OCI-LY7 (cell line): ENCODE data around the gene SSBP4. TPM values are rescaled to one million over a fixed set of nuclear protein-coding genes. Genes with fewer than 3 reads are reported as not detected.

ENCODE experiments used
- BruUV-seq: library from RNA; stranded (reverse); fragments of 400-500 nt; replicated peaks from 2 replicates; lab custom pipeline; 2021; lab: Mats Ljungman, UMichigan
- CTCF ChIA-PET: fragments of 300-600 bp; sonication (Branson Sonifier 250); formaldehyde crosslinking; loops from one replicate; lab custom pipeline; 2022; ENCODE audit warnings: antibody characterized with exemption; ENCODE audit not compliant: unreplicated experiment; lab: Charles Lee
- POLR2A ChIA-PET: fragments of 300-600 bp; sonication (Branson Sonifier 250); formaldehyde crosslinking; loops from one replicate; lab custom pipeline; 2022; ENCODE audit warnings: antibody characterized with exemption; lab: Charles Lee
- DNase-seq: peaks from one replicate; pipeline ENCODE4 v3.0.0-alpha.2; 2015; ENCODE audit warnings: low spot score
- H2AFZ ChIP-seq: fragments of 200-600 bp; sonication (generic), shearing (Covaris generic); 2 replicates; pipeline ENCODE4 v1.6.1; 2014; ENCODE audit warnings: mild to moderate bottlenecking, antibody characterized with exemption, low read length, moderate library complexity
- H3K27ac ChIP-seq: fragments of 200-600 bp; sonication (generic); 2 replicates; pipeline ENCODE4 v1.5.1; 2014; ENCODE audit warnings: mixed run types, low read depth, mild to moderate bottlenecking, moderate library complexity, low read length, inconsistent platforms; ENCODE audit not compliant: poor library complexity, severe bottlenecking
- H3K36me3 ChIP-seq: fragments of 200-600 bp; sonication (generic); 2 replicates; pipeline ENCODE4 v1.6.1; 2014; ENCODE audit warnings: mild to moderate bottlenecking, antibody characterized with exemption, low read length, moderate library complexity, mixed read lengths; ENCODE audit not compliant: insufficient read depth
- H3K4me1 ChIP-seq: fragments of 200-600 bp; sonication (generic); 2 replicates; pipeline ENCODE4 v1.5.1; 2014; ENCODE audit warnings: mild to moderate bottlenecking, low read length; ENCODE audit not compliant: insufficient read depth, poor library complexity, severe bottlenecking
- H3K4me2 ChIP-seq: fragments of 200-600 bp; sonication (generic); 2 replicates; pipeline ENCODE4 v1.6.1; 2014; ENCODE audit warnings: mild to moderate bottlenecking, low read length
- H3K4me3 ChIP-seq: fragments of 200-600 bp; sonication (generic); 2 replicates; pipeline ENCODE4 v1.5.1; 2014; ENCODE audit warnings: mild to moderate bottlenecking, low read depth, low read length; ENCODE audit not compliant: poor library complexity, severe bottlenecking
- H3K79me2 ChIP-seq: fragments of 200-600 bp; sonication (generic); 2 replicates; pipeline ENCODE4 v1.6.1; 2016; ENCODE audit warnings: low read depth, mild to moderate bottlenecking, low read length, moderate library complexity, mixed read lengths; ENCODE audit not compliant: insufficient read depth
- H3K9me2 ChIP-seq: fragments of 200-600 bp; sonication (generic); 2 replicates; pipeline ENCODE4 v1.6.1; 2016; ENCODE audit warnings: mild to moderate bottlenecking, low read length, mixed read lengths; ENCODE audit not compliant: insufficient read depth
- H3K9me3 ChIP-seq: fragments of 200-600 bp; sonication (generic); 2 replicates; pipeline ENCODE4 v1.6.1; 2014; ENCODE audit warnings: mild to moderate bottlenecking, mixed run types, low read length, mixed read lengths
- H4K20me1 ChIP-seq: fragments of 200-600 bp; sonication (generic); 2 replicates; pipeline ENCODE4 v1.6.1; 2014; ENCODE audit warnings: mild to moderate bottlenecking, antibody characterized with exemption, low read length, moderate library complexity, mixed read lengths; ENCODE audit not compliant: insufficient read depth
- EZH2phosphoT487 ChIP-seq: fragments of 200-600 bp; sonication (generic); IDR thresholded peaks from 2 replicates; pipeline ENCODE4 v1.6.1; 2018; ENCODE audit warnings: low read depth, borderline replicate concordance, mild to moderate bottlenecking, mixed run types, antibody characterized with exemption, low read length, moderate library complexity, mixed read lengths
- intact Hi-C: fragments of 100-400 bp; cut with micrococcal nuclease; formaldehyde crosslinking; loops from one replicate; pipeline ENCODE4 v1.10.0; 2022; ENCODE audit not compliant: unreplicated experiment
- total RNA-seq, 2 experiments: library from RNA; depleted of rRNA in 1 of 2; stranded (reverse); fragments of >200 nt in 1 of 2; shearing (Covaris generic) in 1 of 2; gene quantifications; 2 replicates each; pipeline ENCODE4 v1.2.3, GENCODE V29; 2014 to 2022
- TF ChIP-seq, protein P1 (sequence below): fragments of 200-600 bp; sonication (generic); conservative IDR thresholded peaks from 2 replicates; pipeline ENCODE4 v1.5.1; 2014; ENCODE audit warnings: mild to moderate bottlenecking, antibody characterized with exemption, low read length, moderate library complexity, mixed read lengths

SSBP4 gene
- total RNA-seq, 2 experiments from 2014 or later: 92.9 to 117 TPM

DNA sequence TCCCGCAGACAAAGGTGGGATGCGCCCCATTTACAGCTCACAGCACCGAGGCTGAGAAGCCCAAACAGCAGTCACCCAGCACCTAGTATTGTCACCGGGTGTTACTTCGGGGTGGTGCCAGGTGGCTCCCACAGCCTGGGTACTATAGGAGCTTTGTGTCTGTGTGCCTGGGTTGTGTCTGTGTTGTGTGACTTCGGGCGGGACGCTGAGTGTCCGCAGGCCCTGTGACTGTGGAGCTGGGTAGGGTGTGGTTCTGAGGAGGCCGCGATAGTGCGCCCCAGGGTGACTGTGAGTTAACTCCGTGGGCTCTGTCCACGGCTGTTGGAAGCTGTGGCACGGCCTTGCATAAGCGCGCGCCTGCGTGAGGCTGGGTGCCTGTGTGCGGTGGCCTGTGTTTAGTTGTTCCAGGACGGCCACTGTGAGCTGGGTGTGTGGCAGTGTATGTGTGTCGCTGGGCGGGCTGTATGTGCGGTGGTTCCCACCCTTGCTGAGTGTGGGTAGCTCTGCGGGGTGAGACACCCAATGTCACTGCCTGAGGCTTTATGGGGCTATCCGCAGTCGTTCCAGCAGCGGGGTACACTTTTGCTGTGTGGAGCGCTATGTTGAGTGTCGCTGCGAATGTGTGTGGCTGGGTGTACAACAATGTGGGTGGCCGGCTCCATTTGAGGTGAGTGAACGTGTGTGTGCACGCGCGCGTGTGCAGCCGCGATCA lies 559 bp upstream of the SSBP4 start:
- H3K4me1 ChIP-seq: peaks cover 81% of the 10 kb centered on the region
- no peaks in the 10 kb centered on the region for H3K9me3 ChIP-seq
- H3K27ac ChIP-seq: no peak overlapping the region

DNA sequence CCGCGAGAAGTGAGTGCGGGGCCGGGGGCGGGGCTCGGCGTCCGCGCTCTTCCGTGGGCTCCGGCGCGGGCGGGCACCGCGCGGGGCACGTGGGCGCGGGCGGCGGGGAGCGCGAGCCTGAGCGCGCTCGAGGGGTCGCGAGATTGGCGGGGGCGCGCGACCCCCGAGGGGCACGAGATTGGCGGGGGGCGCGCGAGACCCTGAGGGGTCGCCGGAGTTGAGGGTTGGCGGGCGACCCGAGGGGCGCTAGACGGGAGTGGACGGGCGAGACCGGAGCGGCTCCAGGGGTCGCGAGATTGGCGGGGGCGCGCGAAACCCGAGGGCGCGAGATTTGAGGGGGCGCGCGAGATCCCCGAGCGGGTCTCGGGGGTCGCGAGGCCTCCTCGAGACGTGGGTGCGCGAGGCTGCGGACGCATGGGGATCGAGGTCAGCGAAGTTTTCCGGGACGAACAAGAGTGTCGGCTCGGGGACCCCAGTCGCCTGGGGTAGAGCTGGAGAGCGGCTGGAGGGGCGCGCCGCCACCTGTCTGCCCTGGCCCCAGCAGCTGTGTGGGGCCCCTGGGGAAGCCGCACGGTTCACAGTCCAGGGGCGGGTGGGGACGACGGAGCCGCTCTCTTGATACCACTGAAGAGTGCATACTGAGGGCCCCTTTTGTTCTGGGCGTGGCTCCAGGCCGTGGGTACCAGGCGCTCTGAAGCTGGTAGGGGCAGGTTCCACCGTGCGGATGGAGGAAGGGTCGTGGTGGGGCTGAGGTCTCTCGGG lies 682 bp downstream of the SSBP4 start:
- H2AFZ ChIP-seq: no peak overlapping the region
- intact Hi-C loops: loop anchor here (10.0 kb wide), 1 partner anchor 415 kb away; the partner anchor contains the start of gene UPF1
- no peaks in the 10 kb centered on the region for H4K20me1 ChIP-seq
- no TSS peak for BruUV-seq
- peak overlapping the region; percentile 33 for H3K27ac ChIP-seq
- H3K79me2 ChIP-seq: peaks cover 19% of the 10 kb centered on the region; the same call in 1 of the 2 replicates
- peak overlapping the region; percentile 76 for H3K4me3 ChIP-seq
- ChIA-PET POLR2A (interaction anchor here (0.6 to 1.9 kb wide), 2 partner anchors 9 to 139 kb away, joined by 3 to 8 read pairs; partner anchors contain the start of gene JUND), CTCF (interaction anchor here (0.8 kb wide), 1 partner anchor 22 kb away, joined by 3 read pairs; no protein-coding TSS in a partner anchor)
- no peaks in the 10 kb centered on the region for H3K9me2 ChIP-seq
- H3K4me1 ChIP-seq: peaks cover 87% of the 10 kb centered on the region
- no peaks in the 10 kb centered on the region for H3K36me3 ChIP-seq
- TF ChIP-seq, protein P1, sequence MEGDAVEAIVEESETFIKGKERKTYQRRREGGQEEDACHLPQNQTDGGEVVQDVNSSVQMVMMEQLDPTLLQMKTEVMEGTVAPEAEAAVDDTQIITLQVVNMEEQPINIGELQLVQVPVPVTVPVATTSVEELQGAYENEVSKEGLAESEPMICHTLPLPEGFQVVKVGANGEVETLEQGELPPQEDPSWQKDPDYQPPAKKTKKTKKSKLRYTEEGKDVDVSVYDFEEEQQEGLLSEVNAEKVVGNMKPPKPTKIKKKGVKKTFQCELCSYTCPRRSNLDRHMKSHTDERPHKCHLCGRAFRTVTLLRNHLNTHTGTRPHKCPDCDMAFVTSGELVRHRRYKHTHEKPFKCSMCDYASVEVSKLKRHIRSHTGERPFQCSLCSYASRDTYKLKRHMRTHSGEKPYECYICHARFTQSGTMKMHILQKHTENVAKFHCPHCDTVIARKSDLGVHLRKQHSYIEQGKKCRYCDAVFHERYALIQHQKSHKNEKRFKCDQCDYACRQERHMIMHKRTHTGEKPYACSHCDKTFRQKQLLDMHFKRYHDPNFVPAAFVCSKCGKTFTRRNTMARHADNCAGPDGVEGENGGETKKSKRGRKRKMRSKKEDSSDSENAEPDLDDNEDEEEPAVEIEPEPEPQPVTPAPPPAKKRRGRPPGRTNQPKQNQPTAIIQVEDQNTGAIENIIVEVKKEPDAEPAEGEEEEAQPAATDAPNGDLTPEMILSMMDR: no peak
- TF ChIP-seq EZH2phosphoT487: no peak
- no peaks in the 10 kb centered on the region for H3K9me3 ChIP-seq
- peak; percentile 77 for DNase-seq
- peak overlapping the region; percentile 71 for H3K4me2 ChIP-seq

More for the DNA sequence above, 559 bp upstream of the SSBP4 start:
- DNase-seq: no peak
- CTCF ChIA-PET: interaction anchor here (0.6 kb wide), 1 partner anchor 97 kb away, joined by 4 read pairs; no protein-coding TSS in a partner anchor
- BruUV-seq: no TSS peak
- POLR2A ChIA-PET: interaction anchor here (0.5 to 1.7 kb wide), 5 partner anchors 25 to 96 kb away, joined by 3 to 4 read pairs (median 3); partner anchors contain the start of gene LSM4
- Histone ChIP-seq H2AFZ (peak overlapping the region; percentile 16; the same call in 1 of the 2 replicates), H3K4me2 (peak overlapping the region; percentile 71), H3K36me3 (no peaks in the 10 kb centered on the region), H3K9me2 (no peaks in the 10 kb centered on the region), H3K79me2 (peaks cover 19% of the 10 kb centered on the region; the same call in 1 of the 2 replicates), H4K20me1 (no peaks in the 10 kb centered on the region), H3K4me3 (peak overlapping the region; percentile 76)
- intact Hi-C loops: no loop called here
- TF ChIP-seq, protein P1: no peak; the same call in 1 of the 2 replicates
- TF ChIP-seq EZH2phosphoT487: no peak
